Stimulated activated CD8-positive, alpha-beta memory T cell treated with anti-CD3 and anti-CD28 coated beads, Interleukin-4, amount 100 ng/mL, for 4 hours (primary cell): ENCODE measurements around the gene TEAD3.
"Not testable (repeated sequence)": the region's sequence is repeated elsewhere in the genome, so short reads cannot be mapped to it uniquely, and the experiment has no call there.

Experiments
- DNase-seq, 2 donors: peaks; one replicate each; pipeline ENCODE4 v3.0.0-alpha.2; 2020; ENCODE audit warnings: low read depth in 2 of 2, low spot score in 1 of 2

TEAD3 gene

GRCh38 chr6:35496841-35497570 is at the start of gene TEAD3:
Gene TEAD3, minus strand, starts transcription at chr6:35497079.
- DNase-seq: peak in 1 of 2 donors; percentile 18

GRCh38 chr6:35544769-35545361 is 48.0 kb upstream of the TEAD3 start:
- no peak for DNase-seq

- DNase-seq: no peak
Observed at GRCh38 chr6:35543459-35544193, 46.7 kb upstream of the TEAD3 start.

GRCh38 chr6:35541836-35542235 is 45.0 kb upstream of the TEAD3 start:
- DNase-seq: no peak

GRCh38 chr6:35539223-35539622 is 42.3 kb upstream of the TEAD3 start:
- DNase-seq: no peak

GRCh38 chr6:35535847-35536246 is 39.0 kb upstream of the TEAD3 start:
- not testable (repeated sequence) for DNase-seq

GRCh38 chr6:35534407-35535170 is 37.7 kb upstream of the TEAD3 start:
- no peak for DNase-seq

- DNase-seq: no peak
Observed at GRCh38 chr6:35533981-35534380, 37.1 kb upstream of the TEAD3 start.

GRCh38 chr6:35532126-35532525 is 35.2 kb upstream of the TEAD3 start:
- DNase-seq: no peak

GRCh38 chr6:35524380-35525020 is 27.6 kb upstream of the TEAD3 start:
- DNase-seq: no peak

- DNase-seq: peak; percentile 44 to 63
Observed at GRCh38 chr6:35522660-35523658, 26.1 kb upstream of the TEAD3 start.

GRCh38 chr6:35522151-35522550 is 25.3 kb upstream of the TEAD3 start:
- DNase-seq: no peak

GRCh38 chr6:35521235-35521634 is 24.4 kb upstream of the TEAD3 start:
- DNase-seq: no peak

GRCh38 chr6:35519313-35520015 is 22.6 kb upstream of the TEAD3 start:
- DNase-seq: no peak

- no peak for DNase-seq
Observed at GRCh38 chr6:35518566-35519312, 21.9 kb upstream of the TEAD3 start.

GRCh38 chr6:35517978-35518377 is 21.1 kb upstream of the TEAD3 start:
- DNase-seq: not testable (repeated sequence)

GRCh38 chr6:35516712-35517111 is 19.8 kb upstream of the TEAD3 start:
- DNase-seq: no peak

- not testable (repeated sequence) for DNase-seq
Observed at GRCh38 chr6:35515939-35516338, 19.1 kb upstream of the TEAD3 start.
